CD14-positive monocyte (primary cell): ENCODE measurements around the gene TTC7B. TPM values are rescaled to one million over a fixed set of nuclear protein-coding genes. Genes with fewer than 3 reads are reported as not detected.

Source experiments
- DNase-seq, 3 donors: peaks; one replicate each; pipeline ENCODE4 v3.0.0-alpha.2; 2011 to 2022
- H2AFZ ChIP-seq: 2 replicates; pipeline ENCODE4 v1.6.0; 2012; ENCODE audit warnings: mild to moderate bottlenecking, low read depth, low read length, inconsistent platforms; ENCODE audit not compliant: insufficient read depth, poor library complexity, severe bottlenecking
- H3K27ac ChIP-seq, 2 donors: 1 replicate in 1 of 2; 2 replicates in 1 of 2; pipeline ENCODE4 v1.5.1; 2012 to 2013; ENCODE audit warnings: low read length in 2 of 2, control low read depth in 1 of 2, inconsistent platforms in 1 of 2, low read depth in 1 of 2, mild to moderate bottlenecking in 1 of 2
- H3K27me3 ChIP-seq, 2 donors: one replicate each; pipeline versions ENCODE4 v1.6.0 to v1.6.1; 2011 to 2013; ENCODE audit warnings: low read length in 2 of 2; ENCODE audit not compliant: control insufficient read depth in 2 of 2, insufficient read depth in 2 of 2
- H3K36me3 ChIP-seq, 2 donors: replicated peaks in 1 of 2; 1 replicate in 1 of 2; 2 replicates in 1 of 2; pipeline versions ENCODE4 v1.5.1 to v1.6.1; 2012 to 2013; ENCODE audit warnings: low read length in 2 of 2, control low read depth in 1 of 2, inconsistent platforms in 1 of 2, mild to moderate bottlenecking in 1 of 2; ENCODE audit not compliant: insufficient read depth in 2 of 2, control insufficient read depth in 1 of 2
- H3K4me1 ChIP-seq, 2 donors: 1 replicate in 1 of 2; 2 replicates in 1 of 2; pipeline versions ENCODE4 v1.5.1 to v1.6.1; 2012 to 2013; ENCODE audit warnings: low read length in 2 of 2, control low read depth in 1 of 2, inconsistent platforms in 1 of 2, mild to moderate bottlenecking in 1 of 2, moderate library complexity in 1 of 2; ENCODE audit not compliant: insufficient read depth in 2 of 2, control insufficient read depth in 1 of 2
- H3K4me2 ChIP-seq: replicated peaks from 2 replicates; pipeline ENCODE3; 2012; ENCODE audit warnings: low read length, moderate library complexity, mild to moderate bottlenecking; ENCODE audit not compliant: poor library complexity, severe bottlenecking; ENCODE audit errors: extremely low read depth
- H3K4me3 ChIP-seq, 3 experiments: fragments of 200-600 bp in 1 of 3; sonication (generic) in 1 of 3; replicated peaks in 1 of 3; 1 replicate in 2 of 3; 2 replicates in 1 of 3; pipeline ENCODE4 v1.5.1; 2011 to 2013; ENCODE audit warnings: low read length in 3 of 3, mild to moderate bottlenecking in 3 of 3, control low read depth in 2 of 3, low read depth in 2 of 3, inconsistent platforms in 1 of 3, moderate library complexity in 1 of 3
- H3K79me2 ChIP-seq: 2 replicates; pipeline ENCODE4 v1.6.0; 2012; ENCODE audit warnings: mild to moderate bottlenecking, control low read depth, inconsistent platforms, low read length, moderate library complexity; ENCODE audit not compliant: insufficient read depth
- H3K9ac ChIP-seq: 2 replicates; pipeline ENCODE4 v1.6.0; 2017; ENCODE audit warnings: low read length, mild to moderate bottlenecking; ENCODE audit not compliant: insufficient read depth, poor library complexity, severe bottlenecking
- H3K9me3 ChIP-seq, 2 donors: replicated peaks in 1 of 2; 1 replicate in 1 of 2; 2 replicates in 1 of 2; pipeline versions ENCODE4 v1.5.1 to v1.6.1; 2012 to 2013; ENCODE audit warnings: low read length in 2 of 2, control low read depth in 1 of 2; ENCODE audit not compliant: control insufficient read depth in 1 of 2, insufficient read depth in 1 of 2
- H4K20me1 ChIP-seq: 2 replicates; pipeline ENCODE4 v1.6.0; 2012; ENCODE audit warnings: mild to moderate bottlenecking, low read length, control low read depth, moderate library complexity; ENCODE audit not compliant: insufficient read depth
- H3K27ac Mint-ChIP-seq, 7 donors: one replicate each; pipeline ENCODE4 v1.8.0; 2020; ENCODE audit warnings: mild to moderate bottlenecking in 7 of 7, mixed read lengths in 7 of 7, moderate library complexity in 6 of 7, inconsistent platforms in 2 of 7
- H3K27me3 Mint-ChIP-seq, 3 donors: one replicate each; pipeline ENCODE4 v1.8.0; 2021 to 2022; ENCODE audit warnings: low read depth in 3 of 3, mild to moderate bottlenecking in 3 of 3, mixed read lengths in 3 of 3, moderate library complexity in 3 of 3, inconsistent platforms in 1 of 3
- H3K36me3 Mint-ChIP-seq, 2 donors: one replicate each; pipeline ENCODE4 v1.8.0; 2020; ENCODE audit warnings: mixed read lengths in 2 of 2, inconsistent platforms in 1 of 2, mild to moderate bottlenecking in 1 of 2
- H3K4me1 Mint-ChIP-seq: one replicate; pipeline ENCODE4 v1.8.0; 2020; ENCODE audit warnings: mild to moderate bottlenecking, mixed read lengths
- H3K4me3 Mint-ChIP-seq, 2 donors: one replicate each; pipeline ENCODE4 v1.8.0; 2020; ENCODE audit warnings: mild to moderate bottlenecking in 2 of 2, mixed read lengths in 2 of 2, moderate library complexity in 1 of 2
- H3K9me3 Mint-ChIP-seq, 7 donors: one replicate each; pipeline ENCODE4 v1.8.0; 2020 to 2022; ENCODE audit warnings: mixed read lengths in 7 of 7, mild to moderate bottlenecking in 6 of 7, moderate library complexity in 6 of 7, inconsistent platforms in 2 of 7
- CTCF ChIP-seq: fragments of 200-600 bp; IDR thresholded peaks from one replicate; pipeline ENCODE4 v1.8.0; 2022; ENCODE audit warnings: antibody characterized with exemption, mild to moderate bottlenecking
- WGBS: methylation state at CpG from one replicate; pipeline ENCODE4 v1.1.5; 2013; ENCODE audit warnings: missing lambda C conversion rate; ENCODE audit not compliant: insufficient coverage; 5-methylcytosine and 5-hydroxymethylcytosine counted together
- intact Hi-C, 2 donors: fragments of 100-400 bp; cut with micrococcal nuclease; formaldehyde crosslinking; loops; one replicate each; pipeline versions ENCODE4 v1.15.0 to v1.15.1; 2023
- polyA plus RNA-seq, 3 donors: library from polyadenylated mRNA; depleted of rRNA in 1 of 3; unstranded in 2 of 3; stranded (reverse) in 1 of 3; fragments of 300-500 nt in 2 of 3; fragments of >200 nt in 1 of 3; fragmentation: Illumina TruSeq in 2 of 3; gene quantifications; 1 replicate in 2 of 3; 2 replicates in 1 of 3; pipeline ENCODE4 v1.2.3, GENCODE V29; 2012 to 2021

The TTC7B gene
- polyA plus RNA-seq, 3 donors = 0.87 to 2.6 (median 1.2) TPM

- Histone ChIP-seq H3K4me3 (no peak overlapping the region), H3K79me2 (no peaks in the 10 kb centered on the region), H2AFZ (peak overlapping the region; percentile 71), H3K9me3 (no peaks in the 10 kb centered on the region), H3K36me3 (no peaks in the 10 kb centered on the region), H3K27ac (no peak overlapping the region), H3K9ac (no peak overlapping the region), H3K4me2 (no peak overlapping the region), H4K20me1 (no peaks in the 10 kb centered on the region), H3K4me1 (peaks cover 21 to 31% of the 10 kb centered on the region in 2 donors), H3K27me3 (no peaks in the 10 kb centered on the region)
- 97% methylated on average over 13 of the region's 13 CpGs for WGBS
- Mint-ChIP-seq H3K27me3 (peaks cover 0 to 2% (median 1%) of the 10 kb centered on the region in 3 donors), H3K4me1 (peaks cover 35% of the 10 kb centered on the region), H3K27ac (no peak overlapping the region), H3K36me3 (no peaks in the 10 kb centered on the region), H3K4me3 (no peak overlapping the region), H3K9me3 (peaks cover 0 to 3% (median 0%) of the 10 kb centered on the region in 7 donors)
- DNase-seq = no peak
- TF ChIP-seq CTCF = no peak
- intact Hi-C loops = no loop called here
These were observed 11.2 kb downstream of the TTC7B start for GRCh38 chr14:90805084-90805391.

GRCh38 chr14:90804292-90805083 lies 11.7 kb downstream of the TTC7B start:
- H3K4me1 ChIP-seq = peaks cover 21 to 31% of the 10 kb centered on the region in 2 donors

More at GRCh38 chr14:90804292-90805083, 11.7 kb downstream of the TTC7B start:
- Histone ChIP-seq H2AFZ (peak overlapping the region; percentile 71), H3K36me3 (no peaks in the 10 kb centered on the region), H3K79me2 (no peaks in the 10 kb centered on the region), H4K20me1 (no peaks in the 10 kb centered on the region), H3K9me3 (no peaks in the 10 kb centered on the region), H3K4me3 (no peak overlapping the region), H3K4me2 (no peak overlapping the region), H3K27me3 (no peaks in the 10 kb centered on the region), H3K27ac (no peak overlapping the region), H3K9ac (no peak overlapping the region)
- no peak for DNase-seq
- Mint-ChIP-seq H3K9me3 (peaks cover 0 to 3% (median 0%) of the 10 kb centered on the region in 7 donors), H3K27me3 (peaks cover 0 to 2% (median 1%) of the 10 kb centered on the region in 3 donors), H3K27ac (no peak overlapping the region), H3K4me1 (peaks cover 35% of the 10 kb centered on the region), H3K4me3 (peak overlapping the region in 1 of 2 donors; percentile 63), H3K36me3 (no peaks in the 10 kb centered on the region)
- WGBS = 70% methylated on average over 16 of the region's 18 CpGs
- no peak for TF ChIP-seq CTCF
- intact Hi-C loops = no loop called here
